Activated B cell treated with CpG ODN at 0.5 μM for 24 hours (primary cell): ENCODE data around the gene RECK. TPM values are rescaled to one million over a fixed set of nuclear protein-coding genes. Genes with fewer than 3 reads are reported as not detected.

ENCODE experiments used
- ATAC-seq: fragments of 200-7000 bp; cut with Tn5 transposase; one replicate; pipeline ENCODE4 v1.10.0; 2021; ENCODE audit warnings: low read depth, mild to moderate bottlenecking, moderate library complexity
- CTCF ChIA-PET: fragments of 350-600 bp; sonication (Branson Sonifier 250); formaldehyde crosslinking; loops from one replicate; lab custom pipeline; 2021; ENCODE audit warnings: antibody characterized with exemption; lab: Charles Lee
- POLR2A ChIA-PET: fragments of 350-600 bp; sonication (Branson Sonifier 250); formaldehyde crosslinking; loops from one replicate; lab custom pipeline; 2021; ENCODE audit warnings: antibody characterized with exemption; lab: Charles Lee
- DNase-seq: peaks from one replicate; pipeline ENCODE4 v3.0.0; 2022
- H3K27ac Mint-ChIP-seq: one replicate; pipeline ENCODE4 v1.8.0; 2020; ENCODE audit warnings: mixed read lengths
- H3K27me3 Mint-ChIP-seq: one replicate; pipeline ENCODE4 v1.8.0; 2021; ENCODE audit warnings: mixed read lengths
- H3K36me3 Mint-ChIP-seq: one replicate; pipeline ENCODE4 v1.8.0; 2021; ENCODE audit warnings: low read depth, mixed read lengths
- H3K4me1 Mint-ChIP-seq: one replicate; pipeline ENCODE4 v1.8.0; 2021; ENCODE audit warnings: mixed read lengths
- H3K4me3 Mint-ChIP-seq: one replicate; pipeline ENCODE4 v1.8.0; 2020; ENCODE audit warnings: mild to moderate bottlenecking, mixed read lengths
- H3K9me3 Mint-ChIP-seq: one replicate; pipeline ENCODE4 v1.8.0; 2020; ENCODE audit warnings: mixed read lengths
- CTCF ChIP-seq: fragments of 200-600 bp; IDR thresholded peaks from one replicate; pipeline ENCODE4 v1.8.0; 2022; ENCODE audit warnings: antibody characterized with exemption, mild to moderate bottlenecking
- intact Hi-C: fragments of 100-400 bp; cut with micrococcal nuclease; formaldehyde crosslinking; loops from one replicate; pipeline ENCODE4 v1.15.1; 2024
- total RNA-seq: library from RNA; stranded (reverse); gene quantifications from 2 replicates; pipeline ENCODE4 v1.2.3, GENCODE V29; 2022

The RECK gene
- total RNA-seq, 1 donor from 2014 or later = 4.2 TPM

DNA sequence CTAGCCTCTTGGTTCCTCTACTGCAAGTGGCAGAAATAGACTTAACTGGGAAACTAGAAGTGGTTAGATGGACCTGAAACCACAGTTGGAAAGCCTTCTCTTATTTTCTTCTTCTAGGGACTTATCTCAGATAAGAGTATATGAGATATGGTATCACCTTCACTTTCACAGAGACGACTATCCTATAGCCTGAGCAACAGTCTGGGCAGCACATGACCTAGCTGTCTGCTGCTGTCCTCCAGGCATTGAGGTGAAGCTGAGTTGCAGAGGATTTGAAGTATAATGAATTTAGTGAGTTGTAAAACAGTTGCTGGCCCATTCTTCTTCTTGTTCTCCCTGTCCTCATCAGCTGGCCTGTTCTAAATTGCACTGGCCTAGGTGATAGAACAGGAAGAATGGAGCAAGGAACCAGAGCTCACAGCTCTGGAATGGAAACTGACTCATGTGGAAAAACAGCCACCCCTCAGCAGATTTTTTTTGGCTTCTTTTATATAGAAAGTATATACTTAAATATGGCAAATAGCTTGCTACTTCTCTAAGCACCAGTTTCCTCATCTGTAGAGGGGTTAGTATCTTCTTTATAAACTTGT lies 27.8 kb downstream of the RECK start:
- H3K36me3 Mint-ChIP-seq = peaks cover 34% of the 10 kb centered on the region
- TF ChIP-seq CTCF = no peak
- H3K9me3 Mint-ChIP-seq = no peaks in the 10 kb centered on the region
- H3K27me3 Mint-ChIP-seq = no peaks in the 10 kb centered on the region
- intact Hi-C loops = no loop called here
- ATAC-seq (no peak), DNase-seq (no peak)
- H3K27ac Mint-ChIP-seq = no peak overlapping the region
- H3K4me1 Mint-ChIP-seq = no peaks in the 10 kb centered on the region
- POLR2A ChIA-PET = no interaction called here
- H3K4me3 Mint-ChIP-seq = no peak overlapping the region
- CTCF ChIA-PET = no interaction called here

DNA sequence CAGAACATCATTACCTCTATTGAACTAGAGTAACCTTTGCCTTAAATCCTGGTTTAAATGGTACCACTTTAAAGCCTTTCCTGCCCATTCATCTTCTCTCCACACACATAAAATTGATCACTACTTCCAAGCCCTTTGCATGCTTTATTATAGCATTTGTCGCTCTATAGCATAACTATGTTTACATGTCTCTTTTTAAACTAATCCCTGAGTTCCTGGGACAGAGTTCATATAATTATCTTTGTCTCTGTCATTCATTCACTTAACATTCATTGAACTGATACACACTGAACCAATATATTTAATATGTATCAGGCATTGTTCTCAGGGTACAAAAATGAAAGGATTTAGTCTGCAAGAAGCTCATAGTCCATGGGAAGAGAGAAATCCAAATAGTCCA lies 37.3 kb downstream of the RECK start:
- POLR2A ChIA-PET = no interaction called here
- DNase-seq = no peak
- intact Hi-C loops = no loop called here
- Mint-ChIP-seq H3K27me3 (no peaks in the 10 kb centered on the region), H3K36me3 (peaks cover 8% of the 10 kb centered on the region), H3K27ac (no peak overlapping the region), H3K4me1 (no peaks in the 10 kb centered on the region), H3K4me3 (no peak overlapping the region), H3K9me3 (no peaks in the 10 kb centered on the region)
- CTCF ChIA-PET = interaction anchor here (0.9 kb wide), 1 partner anchor 93 kb away, joined by 3 read pairs; no protein-coding TSS in a partner anchor
- TF ChIP-seq CTCF = no peak
- no peak for ATAC-seq

DNA sequence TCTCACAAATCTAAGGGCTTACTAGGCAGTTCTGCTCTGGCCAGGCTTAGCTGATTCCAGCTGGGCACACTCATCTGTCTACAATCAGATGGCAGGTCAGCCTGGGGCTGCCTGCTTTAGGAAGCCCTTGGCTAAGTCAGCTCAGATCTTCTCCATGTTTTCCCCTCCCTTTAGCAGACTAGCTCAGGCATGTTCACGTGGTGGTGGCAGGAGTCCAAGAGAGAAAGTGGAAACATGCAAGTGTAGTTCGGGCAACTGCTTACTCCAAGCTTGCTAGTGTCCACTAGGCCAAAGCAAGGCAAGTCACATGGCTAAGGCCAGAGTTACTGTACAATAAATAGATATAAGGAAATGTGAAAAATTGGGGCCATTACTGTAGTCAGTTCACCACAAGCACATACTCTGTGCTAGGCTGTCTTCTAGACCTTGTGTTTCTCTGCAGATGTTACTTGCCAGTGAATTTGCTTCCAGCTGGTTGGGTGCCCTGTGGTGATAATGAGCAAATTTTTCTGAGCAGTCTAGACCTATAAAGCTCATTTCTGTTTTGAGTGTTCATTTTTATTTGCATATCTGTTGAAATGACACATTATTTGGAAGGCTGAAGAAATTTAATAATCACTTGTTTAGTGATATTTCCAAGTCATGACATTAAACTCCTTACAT lies 38.3 kb downstream of the RECK start:
- DNase-seq = no peak
- no peaks in the 10 kb centered on the region for H3K4me1 Mint-ChIP-seq
- no peak for TF ChIP-seq CTCF
- H3K27me3 Mint-ChIP-seq = no peaks in the 10 kb centered on the region
- no peak overlapping the region for H3K27ac Mint-ChIP-seq
- ATAC-seq = no peak
- H3K9me3 Mint-ChIP-seq = no peaks in the 10 kb centered on the region
- H3K4me3 Mint-ChIP-seq = no peak overlapping the region
- POLR2A ChIA-PET = interaction anchor here (0.6 kb wide), 1 partner anchor 999 kb away, joined by 4 read pairs; no protein-coding TSS in a partner anchor
- peaks cover 6% of the 10 kb centered on the region for H3K36me3 Mint-ChIP-seq
- intact Hi-C loops = no loop called here
- CTCF ChIA-PET = interaction anchor here (0.9 kb wide), 1 partner anchor 92 kb away, joined by 3 read pairs; no protein-coding TSS in a partner anchor

DNA sequence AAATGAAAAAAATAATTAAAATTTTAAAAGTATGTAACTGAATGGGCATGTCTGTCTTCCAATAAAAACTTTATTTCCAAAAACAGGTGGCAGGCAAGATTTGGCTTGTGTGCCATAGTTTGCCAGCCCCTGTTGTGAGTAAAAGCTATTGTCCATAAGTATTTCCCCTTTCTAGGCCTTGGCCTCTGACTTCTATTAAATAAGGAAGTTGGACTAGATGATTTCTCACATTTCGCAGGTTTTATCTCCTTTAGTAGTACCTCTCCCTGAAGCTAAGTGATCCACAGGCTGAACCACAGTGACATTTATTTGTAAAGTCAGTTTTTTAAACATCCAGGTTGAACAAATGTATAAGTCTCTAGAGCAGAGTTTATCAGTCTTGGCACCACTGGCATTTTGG lies 41.3 kb downstream of the RECK start:
- intact Hi-C loops = no loop called here
- CTCF ChIA-PET = no interaction called here
- H3K36me3 Mint-ChIP-seq = peaks cover 6% of the 10 kb centered on the region
- ATAC-seq = no peak
- no peak overlapping the region for H3K4me3 Mint-ChIP-seq
- no peaks in the 10 kb centered on the region for H3K9me3 Mint-ChIP-seq
- no peaks in the 10 kb centered on the region for H3K4me1 Mint-ChIP-seq
- POLR2A ChIA-PET = no interaction called here
- no peaks in the 10 kb centered on the region for H3K27me3 Mint-ChIP-seq
- TF ChIP-seq CTCF = no peak
- no peak overlapping the region for H3K27ac Mint-ChIP-seq
- no peak for DNase-seq

DNA sequence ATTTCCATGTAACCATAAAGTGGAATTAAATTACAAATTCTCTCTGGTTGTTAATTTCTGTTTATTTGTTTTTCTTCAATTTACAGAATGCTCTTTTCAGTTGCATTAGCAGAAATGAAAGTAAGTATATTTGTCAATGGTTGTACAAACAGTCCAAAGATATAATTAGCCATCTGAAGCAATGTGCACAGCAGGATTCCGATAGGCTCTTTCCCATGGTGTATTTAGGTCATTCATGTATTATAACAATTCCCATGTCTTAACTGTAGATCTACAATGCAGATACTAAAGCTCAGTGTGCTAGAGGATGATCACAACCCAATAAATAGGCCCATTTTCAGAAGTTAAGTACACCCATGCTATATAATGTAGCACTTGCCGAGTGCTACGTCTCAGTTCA lies 43.8 kb downstream of the RECK start:
- ChIA-PET POLR2A (no interaction called here), CTCF (no interaction called here)
- intact Hi-C loops = no loop called here
- Mint-ChIP-seq H3K9me3 (no peaks in the 10 kb centered on the region), H3K4me3 (no peak overlapping the region), H3K27ac (no peak overlapping the region), H3K36me3 (peaks cover 12% of the 10 kb centered on the region), H3K4me1 (no peaks in the 10 kb centered on the region), H3K27me3 (no peaks in the 10 kb centered on the region)
- no peak for ATAC-seq
- no peak for DNase-seq
- no peak for TF ChIP-seq CTCF
